ENCODE results near the gene SLC2A1. TPM values are rescaled to one million over a fixed set of nuclear protein-coding genes. Genes with fewer than 3 reads are reported as not detected.

The SLC2A1 gene
- total RNA-seq (2022; extraction: Qiagen RNA extraction; ENCODE audit: low read depth) = 130 to 160 TPM (median 145 TPM) in 5 replicates

DNA sequence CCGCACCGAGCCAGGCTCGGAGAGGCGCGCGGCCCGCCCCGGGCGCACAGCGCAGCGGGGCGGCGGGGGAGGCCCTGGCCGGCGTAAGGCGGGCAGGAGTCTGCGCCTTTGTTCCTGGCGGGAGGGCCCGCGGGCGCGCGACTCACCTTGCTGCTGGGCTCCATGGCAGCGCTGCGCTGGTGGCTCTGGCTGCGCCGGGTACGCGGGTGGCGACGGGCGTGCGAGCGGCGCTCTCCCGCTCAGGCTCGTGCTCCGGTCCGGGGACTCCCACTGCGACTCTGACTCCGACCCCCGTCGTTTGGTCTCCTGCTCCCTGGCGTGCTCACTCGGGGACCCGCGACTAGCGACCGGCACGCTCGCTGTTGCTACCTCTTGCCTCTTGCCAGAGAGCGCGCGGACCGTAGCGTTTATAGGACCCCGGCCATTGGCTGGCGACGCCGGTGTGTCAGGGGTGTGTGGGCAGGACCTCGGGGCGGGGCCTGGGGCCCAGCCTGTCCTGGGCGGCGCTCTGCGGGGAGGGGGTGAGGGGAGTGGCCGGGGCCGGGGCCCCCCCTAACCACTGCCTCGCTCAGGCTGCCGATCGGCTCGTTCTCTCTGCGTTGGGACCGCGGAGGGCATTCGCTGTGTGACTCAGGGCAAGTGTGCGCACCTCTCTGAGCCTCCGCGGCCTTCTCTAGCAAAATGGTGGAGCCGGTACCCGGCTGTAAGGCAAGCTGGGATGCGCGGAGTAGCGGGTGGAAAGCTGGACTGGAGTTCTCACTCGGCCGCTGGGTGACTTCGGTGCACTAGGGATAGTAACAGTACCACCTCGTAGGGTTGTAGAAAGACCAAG lies at the start of gene SLC2A1:
SLC2A1 (minus strand) TSS at position 381 of the 832 bp plus-strand sequence; CDS start at position 164, 217 bp downstream.

Other genes with a start within 250 kb of the SLC2A1 start
- not detected in 5 replicates for gene CLDN19, start 218.6 kb downstream of the SLC2A1 start, total RNA-seq (2022; extraction: Qiagen RNA extraction; ENCODE audit: low read depth)
- 30.6 to 34.7 TPM (median 31.6 TPM) in 5 replicates for gene P3H1, start 191.8 kb downstream of the SLC2A1 start, total RNA-seq (2022; extraction: Qiagen RNA extraction; ENCODE audit: low read depth)
- 2.0 to 4.3 TPM (median 3.2 TPM) in 5 replicates for gene C1orf50, start 191.6 kb downstream of the SLC2A1 start, total RNA-seq (2022; extraction: Qiagen RNA extraction; ENCODE audit: low read depth)
- gene TMEM269, start 173.9 kb downstream of the SLC2A1 start, total RNA-seq (2022; extraction: Qiagen RNA extraction; ENCODE audit: low read depth) = 0.07 to 0.40 TPM (median 0.10 TPM) in 4 of 5 replicates, not detected in the other
- 3.4 to 5.0 TPM (median 3.7 TPM) in 5 replicates for gene ERMAP, start 141.7 kb downstream of the SLC2A1 start, total RNA-seq (2022; extraction: Qiagen RNA extraction; ENCODE audit: low read depth)
- 14.7 to 16.0 TPM (median 15.1 TPM) in 5 replicates for gene SVBP, start 141.5 kb downstream of the SLC2A1 start, total RNA-seq (2022; extraction: Qiagen RNA extraction; ENCODE audit: low read depth)
- 5.7 to 7.6 TPM (median 6.7 TPM) in 5 replicates for gene ZNF691, start 112.3 kb downstream of the SLC2A1 start, total RNA-seq (2022; extraction: Qiagen RNA extraction; ENCODE audit: low read depth)
- 183 to 204 TPM (median 193 TPM) in 5 replicates for gene EBNA1BP2, start 213.4 kb upstream of the SLC2A1 start, total RNA-seq (2022; extraction: Qiagen RNA extraction; ENCODE audit: low read depth)
- gene CFAP57, start 213.5 kb upstream of the SLC2A1 start, total RNA-seq (2022; extraction: Qiagen RNA extraction; ENCODE audit: low read depth) = 0.21 to 0.58 TPM (median 0.33 TPM) in 5 replicates